A549 (cell line): ENCODE data around the gene HSDL2. TPM values are rescaled to one million over a fixed set of nuclear protein-coding genes. Genes with fewer than 3 reads are reported as not detected.
"Not testable (repeated sequence)": the region's sequence is repeated elsewhere in the genome, so short reads cannot be mapped to it uniquely, and the experiment has no call there.

Source experiments
- ATAC-seq, 2 experiments: fragments of 200-7000 bp in 1 of 2; fragments of >200 bp in 1 of 2; cut with Nextera tagmentation in 1 of 2; cut with Tn5 transposase in 1 of 2; 3 replicates each; pipeline versions ENCODE4 v1.8.0 to v1.9.1; 2018 to 2020; ENCODE audit warnings: mild to moderate bottlenecking in 1 of 2, moderate library complexity in 1 of 2
- CTCF ChIA-PET: fragments of 300-600 bp; sonication (Branson Sonifier 250); formaldehyde crosslinking; extraction: SDS; loops from one replicate; lab custom pipeline; 2021; ENCODE audit warnings: antibody characterized with exemption, inconsistent platforms; lab: Yijun Ruan, JAX
- POLR2A ChIA-PET: fragments of 350-600 bp; formaldehyde crosslinking; extraction: SDS; loops from one replicate; lab custom pipeline; 2021; ENCODE audit warnings: antibody characterized with exemption, inconsistent platforms; lab: Yijun Ruan, JAX
- DNase-seq, 2 experiments: peaks; one replicate each; pipeline versions ENCODE4 v3.0.0 to v3.0.0-alpha.2; 2011 to 2016; ENCODE audit warnings: low read depth in 1 of 2, low spot score in 1 of 2
- FAIRE-seq: peaks from 2 replicates; lab custom pipeline; 2011; peaks lifted over from hg19 to GRCh38; lab: Jason Lieb, UNC
- H3K27ac ChIP-seq, 2 experiments: fragments of >200 bp; sonication (Bioruptor Twin); formaldehyde crosslinking; 3 replicates each; pipeline ENCODE4 v1.5.1; 2016 to 2017
- H3K4me1 ChIP-seq: fragments of >200 bp; sonication (Bioruptor Twin); formaldehyde crosslinking; 3 replicates; pipeline ENCODE4 v1.6.1; 2016
- H3K4me2 ChIP-seq: fragments of >200 bp; sonication (Bioruptor Twin); formaldehyde crosslinking; 3 replicates; pipeline ENCODE4 v1.6.1; 2016
- H3K4me3 ChIP-seq: fragments of >200 bp; sonication (Bioruptor Twin); formaldehyde crosslinking; 3 replicates; pipeline ENCODE4 v1.5.1; 2016
- H3K9me3 ChIP-seq: fragments of >200 bp; sonication (Bioruptor Twin); formaldehyde crosslinking; 3 replicates; pipeline ENCODE4 v1.6.1; 2016
- CHD2 ChIP-seq: fragments of 150-350 bp; IDR thresholded peaks from 2 replicates; pipeline ENCODE4 v1.6.1; 2014; ENCODE audit warnings: low read length; ENCODE audit not compliant: partially characterized antibody
- ESRRA ChIP-seq: fragments of 150-350 bp; IDR thresholded peaks from 2 replicates; pipeline ENCODE4 v1.6.1; 2014; ENCODE audit warnings: mild to moderate bottlenecking, low read length, borderline replicate concordance
- FOSL2 ChIP-seq, 2 experiments: fragments of 450-650 bp in 1 of 2; fragments of >200 bp in 1 of 2; sonication (Bioruptor Twin) in 1 of 2; formaldehyde crosslinking; IDR thresholded peaks; 2 replicates each; pipeline versions ENCODE4 v1.5.0 to v1.6.1; 2016 to 2020; ENCODE audit warnings: mild to moderate bottlenecking in 1 of 2, moderate library complexity in 1 of 2
- HDAC2 ChIP-seq: fragments of 200-600 bp; sonication (generic); IDR thresholded peaks from 2 replicates; pipeline ENCODE4 v1.6.1; 2016
- HES2 ChIP-seq: fragments of >200 bp; sonication (Bioruptor Twin); formaldehyde crosslinking; IDR thresholded peaks from 2 replicates; pipeline ENCODE4 v1.6.1; 2016
- HEYL ChIP-seq: fragments of 250-450 bp; sonication (Bioruptor Pico); IDR thresholded peaks from 2 replicates; pipeline ENCODE4 v1.8.0; 2021; ENCODE audit warnings: mild to moderate bottlenecking, moderate library complexity
- JUN ChIP-seq, 2 experiments: fragments of >200 bp; sonication (Bioruptor Twin); formaldehyde crosslinking; IDR thresholded peaks; 2 replicates in 1 of 2; 3 replicates in 1 of 2; pipeline ENCODE4 v1.6.1; 2016 to 2017
- KDM1A ChIP-seq: fragments of 200-600 bp; sonication (generic); IDR thresholded peaks from 2 replicates; pipeline ENCODE4 v1.6.1; 2016; ENCODE audit warnings: low read depth, mild to moderate bottlenecking
- MAZ ChIP-seq: fragments of 150-350 bp; IDR thresholded peaks from 2 replicates; pipeline ENCODE4 v1.6.1; 2014; ENCODE audit warnings: antibody characterized with exemption, low read depth, low read length, borderline replicate concordance
- NFE2L2 ChIP-seq: fragments of 150-350 bp; conservative IDR thresholded peaks from 2 replicates; pipeline ENCODE4 v1.6.1; 2014; ENCODE audit warnings: low read length
- NPAS2 ChIP-seq: fragments of 250-450 bp; sonication (Bioruptor Pico); IDR thresholded peaks from 2 replicates; pipeline ENCODE4 v1.8.0; 2022; ENCODE audit warnings: mild to moderate bottlenecking, moderate library complexity, borderline replicate concordance
- POLR2A ChIP-seq: IDR thresholded peaks from 2 replicates; pipeline ENCODE4 v1.6.1; 2012; ENCODE audit warnings: mild to moderate bottlenecking, low read length
- RAD21 ChIP-seq, 2 experiments: fragments of >200 bp in 1 of 2; sonication (Bioruptor Twin) in 1 of 2; formaldehyde crosslinking in 1 of 2; IDR thresholded peaks in 1 of 2; conservative IDR thresholded peaks in 1 of 2; 2 replicates in 1 of 2; 3 replicates in 1 of 2; pipeline ENCODE4 v1.6.1; 2012 to 2018; ENCODE audit warnings: inconsistent platforms in 1 of 2
- RARB ChIP-seq: fragments of 250-450 bp; sonication (Bioruptor Pico); IDR thresholded peaks from 2 replicates; pipeline ENCODE4 v1.8.0; 2021; ENCODE audit warnings: mild to moderate bottlenecking, moderate library complexity
- REST ChIP-seq: fragments of 200-600 bp; sonication (generic); IDR thresholded peaks from 2 replicates; pipeline ENCODE4 v1.6.1; 2016; ENCODE audit warnings: antibody characterized with exemption, mild to moderate bottlenecking, moderate library complexity
- TFCP2L1 ChIP-seq: fragments of 250-450 bp; sonication (Bioruptor Pico); IDR thresholded peaks from 2 replicates; pipeline ENCODE4 v1.5.0; 2021; ENCODE audit warnings: mild to moderate bottlenecking
- ZFP36 ChIP-seq: fragments of 450-650 bp; IDR thresholded peaks from 2 replicates; pipeline ENCODE4 v1.6.1; 2014; ENCODE audit warnings: borderline replicate concordance; ENCODE audit not compliant: partially characterized antibody
- WGBS: methylation state at CpG from one replicate; pipeline ENCODE4 v1.1.6; 2017; ENCODE audit errors: missing lambda C conversion rate; 5-methylcytosine and 5-hydroxymethylcytosine counted together
- polyA plus RNA-seq, 4 experiments: library from polyadenylated mRNA; depleted of rRNA in 3 of 4; stranded (reverse); fragments of >200 nt; fragmentation: RNase III in 1 of 4; extraction: RNeasy Plus Mini Kit Qiagen cat#74134 plus additional on column Dnase treatment in 1 of 4; gene quantifications; 2 replicates in 3 of 4; 3 replicates in 1 of 4; pipeline ENCODE4 v1.2.3, GENCODE V29; 2011 to 2017

Gene HSDL2
- polyA plus RNA-seq, 2 of the 4 experiments (the other 2 are of a cell fraction) = 47.4 to 47.7 TPM

- Histone ChIP-seq H3K9me3 (peaks cover 9% of the 10 kb centered on the region; the same call in 2 of the 3 replicates), H3K4me3 (no peak overlapping the region), H3K27ac (no peak overlapping the region), H3K4me2 (no peak overlapping the region), H3K4me1 (peaks cover 13% of the 10 kb centered on the region)
- FAIRE-seq = no peak
- ChIA-PET POLR2A (interaction anchor here (1.7 kb wide), 1 partner anchor 15 kb away, joined by 3 read pairs; the partner anchor contains the start of gene HSDL2), CTCF (interaction anchor here (0.9 to 1.6 kb wide), 2 partner anchors 252 to 605 kb away, joined by 4 read pairs; no protein-coding TSS in a partner anchor)
- no peak for DNase-seq
- TF ChIP-seq NPAS2 (CRISPR knock-in tag) (no peak), ZFP36 (no peak), KDM1A (no peak), HEYL (CRISPR knock-in tag) (no peak)
- ATAC-seq = no peak
- WGBS = 77% methylated on average over 3 of the region's 3 CpGs
These were observed 15.1 kb upstream of the HSDL2 start for GRCh38 chr9:112364761-112365160.

- not testable (repeated sequence) for H3K4me2 ChIP-seq, FAIRE-seq, H3K27ac ChIP-seq, H3K4me3 ChIP-seq, DNase-seq, H3K4me1 ChIP-seq, ATAC-seq
- H3K9me3 ChIP-seq = peaks cover 14% of the 10 kb centered on the region; the same call in 2 of the 3 replicates
- ChIA-PET POLR2A (interaction anchor here (1.7 kb wide), 1 partner anchor 14 kb away, joined by 3 read pairs; the partner anchor contains the start of gene HSDL2), CTCF (interaction anchor here (0.9 to 1.6 kb wide), 3 partner anchors 253 to 605 kb away, joined by 3 to 4 read pairs (median 4); no protein-coding TSS in a partner anchor)
- 95% methylated on average over 3 of the region's 3 CpGs for WGBS
These were observed 14.7 kb upstream of the HSDL2 start for GRCh38 chr9:112365257-112365656.

GRCh38 chr9:112366591-112366990 is 13.3 kb upstream of the HSDL2 start:
- Histone ChIP-seq H3K27ac (no peak overlapping the region), H3K4me2 (no peak overlapping the region), H3K9me3 (peaks cover 25% of the 10 kb centered on the region; the same call in 2 of the 3 replicates), H3K4me1 (no peaks in the 10 kb centered on the region), H3K4me3 (no peak overlapping the region)
- 84% methylated on average over 3 of the region's 3 CpGs for WGBS
- TF ChIP-seq NFE2L2 = no peak
- no peak for TF ChIP-seq MAZ
- TF ChIP-seq RAD21 (conservative IDR thresholded peaks at IDR 0.05 in 1 of 2, IDR thresholded peaks at IDR 0.05 in 1 of 2) = 0 out of 5 replicates have a peak, but pooled peaks of 1 of the 2 experiments have one; percentile 19
- TF ChIP-seq REST = no peak
- TF ChIP-seq HES2 = no peak
- no peak for TF ChIP-seq KDM1A
- CTCF ChIA-PET = interaction anchor here (0.6 to 5.5 kb wide), 10 partner anchors 11 to 292 kb away, joined by 3 to 34 read pairs (median 4); partner anchors contain the start of gene HSDL2
- ATAC-seq = peak in 1 of 2 experiments; percentile 63; a peak in 3 of 6 replicates
- POLR2A ChIA-PET = interaction anchor here (1.5 kb wide), 2 partner anchors 13 to 470 kb away, joined by 5 to 13 read pairs; partner anchors contain the start of genes HSDL2 and UGCG
- FAIRE-seq = no peak
- no peak for DNase-seq

- Histone ChIP-seq H3K27ac (no peak overlapping the region), H3K4me3 (no peak overlapping the region), H3K9me3 (peaks cover 29% of the 10 kb centered on the region; the same call in 2 of the 3 replicates), H3K4me2 (no peak overlapping the region), H3K4me1 (no peaks in the 10 kb centered on the region)
- no peak for FAIRE-seq
- POLR2A ChIA-PET = interaction anchor here (0.6 to 1.5 kb wide), 3 partner anchors 12 to 471 kb away, joined by 5 to 13 read pairs (median 6); partner anchors contain the start of genes HSDL2 and UGCG
- no peak for DNase-seq
- ATAC-seq = no peak
- TF ChIP-seq HDAC2 = no peak
- no peak for TF ChIP-seq RARB (CRISPR knock-in tag)
- no peak for TF ChIP-seq TFCP2L1 (CRISPR knock-in tag)
- TF ChIP-seq CHD2 = no peak
- no peak for TF ChIP-seq POLR2A
- TF ChIP-seq JUN (IDR thresholded peaks at IDR 0.05) = no peak
- TF ChIP-seq KDM1A = no peak
- no peak for TF ChIP-seq ESRRA
- TF ChIP-seq FOSL2 (IDR thresholded peaks at IDR 0.05) = no peak
- TF ChIP-seq FOSL2 (CRISPR knock-in tag; IDR thresholded peaks at IDR 0.05) = no peak
- CTCF ChIA-PET = interaction anchor here (0.9 to 5.5 kb wide), 6 partner anchors 10 to 608 kb away, joined by 3 to 34 read pairs (median 5); no protein-coding TSS in a partner anchor
These were observed 12.4 kb upstream of the HSDL2 start for GRCh38 chr9:112367465-112367864.
